Measurements from ENCODE around the gene CMSS1.

The CMSS1 gene

DNA sequence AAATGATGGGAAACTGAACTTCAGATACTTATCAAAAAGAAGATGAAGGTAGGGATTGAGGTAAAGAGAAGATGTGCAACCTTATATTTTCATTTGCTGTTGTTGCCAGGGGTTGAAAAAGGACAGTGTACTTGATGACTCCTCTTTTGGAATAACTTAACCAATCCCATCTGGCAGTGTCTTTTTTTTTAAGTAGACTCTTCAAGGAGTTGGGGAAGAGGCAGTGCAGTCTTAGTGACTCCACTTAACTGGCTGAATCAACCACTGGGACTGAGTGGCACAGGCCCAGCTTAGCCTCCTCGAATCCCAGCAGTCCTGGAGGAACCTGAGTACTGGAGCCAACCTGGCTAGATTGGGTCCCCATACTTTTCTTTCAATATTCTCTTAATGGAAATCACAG, 323.9 kb downstream of the CMSS1 start:
- no peak for TF ChIP-seq ZNF565 (CRISPR knock-in tag; conservative IDR thresholded peaks at IDR 0.05; ENCODE audit: low read depth)
- TF ChIP-seq TCF4 (CRISPR knock-in tag; IDR thresholded peaks at IDR 0.05; ENCODE audit: borderline replicate concordance) = no peak
- TF ChIP-seq, protein P1, sequence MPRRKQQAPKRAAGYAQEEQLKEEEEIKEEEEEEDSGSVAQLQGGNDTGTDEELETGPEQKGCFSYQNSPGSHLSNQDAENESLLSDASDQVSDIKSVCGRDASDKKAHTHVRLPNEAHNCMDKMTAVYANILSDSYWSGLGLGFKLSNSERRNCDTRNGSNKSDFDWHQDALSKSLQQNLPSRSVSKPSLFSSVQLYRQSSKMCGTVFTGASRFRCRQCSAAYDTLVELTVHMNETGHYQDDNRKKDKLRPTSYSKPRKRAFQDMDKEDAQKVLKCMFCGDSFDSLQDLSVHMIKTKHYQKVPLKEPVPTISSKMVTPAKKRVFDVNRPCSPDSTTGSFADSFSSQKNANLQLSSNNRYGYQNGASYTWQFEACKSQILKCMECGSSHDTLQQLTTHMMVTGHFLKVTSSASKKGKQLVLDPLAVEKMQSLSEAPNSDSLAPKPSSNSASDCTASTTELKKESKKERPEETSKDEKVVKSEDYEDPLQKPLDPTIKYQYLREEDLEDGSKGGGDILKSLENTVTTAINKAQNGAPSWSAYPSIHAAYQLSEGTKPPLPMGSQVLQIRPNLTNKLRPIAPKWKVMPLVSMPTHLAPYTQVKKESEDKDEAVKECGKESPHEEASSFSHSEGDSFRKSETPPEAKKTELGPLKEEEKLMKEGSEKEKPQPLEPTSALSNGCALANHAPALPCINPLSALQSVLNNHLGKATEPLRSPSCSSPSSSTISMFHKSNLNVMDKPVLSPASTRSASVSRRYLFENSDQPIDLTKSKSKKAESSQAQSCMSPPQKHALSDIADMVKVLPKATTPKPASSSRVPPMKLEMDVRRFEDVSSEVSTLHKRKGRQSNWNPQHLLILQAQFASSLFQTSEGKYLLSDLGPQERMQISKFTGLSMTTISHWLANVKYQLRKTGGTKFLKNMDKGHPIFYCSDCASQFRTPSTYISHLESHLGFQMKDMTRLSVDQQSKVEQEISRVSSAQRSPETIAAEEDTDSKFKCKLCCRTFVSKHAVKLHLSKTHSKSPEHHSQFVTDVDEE (CRISPR knock-in tag; IDR thresholded peaks at IDR 0.05) = no peak
- TF ChIP-seq ZFP3 (CRISPR knock-in tag; IDR thresholded peaks at IDR 0.05) = no peak
- TF ChIP-seq GLIS3 (CRISPR knock-in tag; IDR thresholded peaks at IDR 0.05) = no peak
- no peak for TF ChIP-seq ZNF8 (CRISPR knock-in tag; IDR thresholded peaks at IDR 0.05)
- TF ChIP-seq CSDC2 (CRISPR knock-in tag; IDR thresholded peaks at IDR 0.05) = no peak
- TF ChIP-seq OSR1 (CRISPR knock-in tag; IDR thresholded peaks at IDR 0.05) = no peak
- TF ChIP-seq, protein P2, sequence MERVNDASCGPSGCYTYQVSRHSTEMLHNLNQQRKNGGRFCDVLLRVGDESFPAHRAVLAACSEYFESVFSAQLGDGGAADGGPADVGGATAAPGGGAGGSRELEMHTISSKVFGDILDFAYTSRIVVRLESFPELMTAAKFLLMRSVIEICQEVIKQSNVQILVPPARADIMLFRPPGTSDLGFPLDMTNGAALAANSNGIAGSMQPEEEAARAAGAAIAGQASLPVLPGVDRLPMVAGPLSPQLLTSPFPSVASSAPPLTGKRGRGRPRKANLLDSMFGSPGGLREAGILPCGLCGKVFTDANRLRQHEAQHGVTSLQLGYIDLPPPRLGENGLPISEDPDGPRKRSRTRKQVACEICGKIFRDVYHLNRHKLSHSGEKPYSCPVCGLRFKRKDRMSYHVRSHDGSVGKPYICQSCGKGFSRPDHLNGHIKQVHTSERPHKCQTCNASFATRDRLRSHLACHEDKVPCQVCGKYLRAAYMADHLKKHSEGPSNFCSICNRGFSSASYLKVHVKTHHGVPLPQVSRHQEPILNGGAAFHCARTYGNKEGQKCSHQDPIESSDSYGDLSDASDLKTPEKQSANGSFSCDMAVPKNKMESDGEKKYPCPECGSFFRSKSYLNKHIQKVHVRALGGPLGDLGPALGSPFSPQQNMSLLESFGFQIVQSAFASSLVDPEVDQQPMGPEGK (CRISPR knock-in tag; IDR thresholded peaks at IDR 0.05; ENCODE audit: borderline replicate concordance) = no peak
- TF ChIP-seq ZNF70 (CRISPR knock-in tag; IDR thresholded peaks at IDR 0.05) = no peak
- no peak for TF ChIP-seq TOX (CRISPR knock-in tag; IDR thresholded peaks at IDR 0.05; ENCODE audit: borderline replicate concordance)
- no peak for ATAC-seq

GRCh38 chr3:100144255-100144866, 326.7 kb downstream of the CMSS1 start:
- TF ChIP-seq CSDC2 (CRISPR knock-in tag; IDR thresholded peaks at IDR 0.05) = no peak
- no peak for ATAC-seq

DNA sequence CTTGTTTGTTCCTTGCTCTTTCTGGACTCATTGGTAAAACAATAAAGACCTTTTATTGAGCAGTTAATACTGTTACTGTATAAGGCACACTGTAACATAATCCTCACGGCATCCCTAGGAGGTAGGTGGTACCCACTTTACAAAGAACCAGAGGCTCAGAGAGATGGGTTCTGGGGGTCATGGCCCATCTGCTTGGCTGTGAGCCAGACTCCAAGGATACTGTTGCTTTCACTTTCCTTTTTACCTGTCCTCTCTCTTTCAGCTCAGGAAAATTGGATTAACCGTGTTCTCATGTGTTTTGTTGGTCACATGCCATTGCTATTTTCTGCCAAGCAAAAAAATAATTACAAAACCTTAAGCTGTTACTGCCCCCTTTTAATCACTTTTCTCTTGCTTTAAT, 331.5 kb downstream of the CMSS1 start:
- TF ChIP-seq PPARA (CRISPR knock-in tag; IDR thresholded peaks at IDR 0.05; ENCODE audit: borderline replicate concordance) (no peak), TCF4 (CRISPR knock-in tag; IDR thresholded peaks at IDR 0.05; ENCODE audit: borderline replicate concordance) (no peak), ISL1 (CRISPR knock-in tag; IDR thresholded peaks at IDR 0.05) (no peak), BACH2 (CRISPR knock-in tag; IDR thresholded peaks at IDR 0.05; ENCODE audit: borderline replicate concordance) (no peak), GLIS3 (CRISPR knock-in tag; IDR thresholded peaks at IDR 0.05) (no peak), ZNF565 (CRISPR knock-in tag; conservative IDR thresholded peaks at IDR 0.05; ENCODE audit: low read depth) (no peak), SNAI2 (CRISPR knock-in tag; IDR thresholded peaks at IDR 0.05) (no peak), ESRRG (CRISPR knock-in tag; IDR thresholded peaks at IDR 0.05) (no peak), OSR1 (CRISPR knock-in tag; IDR thresholded peaks at IDR 0.05) (no peak)
- TF ChIP-seq, protein P1 (CRISPR knock-in tag; IDR thresholded peaks at IDR 0.05) = no peak
- ATAC-seq = no peak

DNA sequence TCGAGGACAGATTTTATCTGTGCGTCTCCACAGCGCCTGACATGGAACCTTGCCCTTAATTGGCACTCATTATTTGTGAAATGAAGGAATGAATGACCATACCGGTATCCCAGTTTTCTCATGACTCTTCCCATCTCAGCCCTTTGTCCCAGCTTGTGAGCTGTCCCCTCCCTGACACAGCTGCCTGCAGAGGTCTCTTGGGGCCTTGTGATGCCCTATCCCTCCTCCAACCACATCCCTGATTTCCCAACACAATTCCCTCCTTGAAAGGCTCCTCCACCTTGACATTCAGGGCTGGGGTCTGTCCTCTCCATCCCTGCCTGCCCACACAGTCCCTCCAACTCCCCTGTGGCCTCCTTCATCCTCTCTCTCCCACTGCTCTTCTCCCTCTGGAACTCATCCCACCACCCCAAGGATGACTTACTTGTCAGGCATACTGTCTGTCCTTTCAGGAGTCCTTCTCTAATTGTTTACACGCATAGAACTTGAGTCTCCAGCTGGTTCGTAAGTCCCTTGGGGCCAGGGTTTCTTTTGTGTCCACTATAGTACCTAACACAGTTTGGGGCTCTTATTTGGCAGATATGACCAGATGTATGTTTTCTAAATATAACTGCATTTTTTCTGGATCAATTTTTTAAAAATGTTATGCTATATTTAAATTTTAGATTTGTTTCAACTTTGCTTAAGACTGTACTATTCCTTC, 332.2 kb downstream of the CMSS1 start:
- TF ChIP-seq ZNF70 (CRISPR knock-in tag; IDR thresholded peaks at IDR 0.05) = no peak
- no peak for TF ChIP-seq ZFP3 (CRISPR knock-in tag; IDR thresholded peaks at IDR 0.05)
- TF ChIP-seq GLIS3 (CRISPR knock-in tag; IDR thresholded peaks at IDR 0.05) = no peak
- TF ChIP-seq, protein P2 (CRISPR knock-in tag; IDR thresholded peaks at IDR 0.05; ENCODE audit: borderline replicate concordance) = no peak
- TF ChIP-seq CSDC2 (CRISPR knock-in tag; IDR thresholded peaks at IDR 0.05) = no peak
- TF ChIP-seq ISL1 (CRISPR knock-in tag; IDR thresholded peaks at IDR 0.05) = no peak
- TF ChIP-seq RARB (CRISPR knock-in tag; IDR thresholded peaks at IDR 0.05) = no peak
- TF ChIP-seq ESRRG (CRISPR knock-in tag; IDR thresholded peaks at IDR 0.05) = no peak
- TF ChIP-seq ZFP30 (CRISPR knock-in tag; IDR thresholded peaks at IDR 0.05) = no peak
- no peak for TF ChIP-seq CSRNP3 (CRISPR knock-in tag; IDR thresholded peaks at IDR 0.05)
- no peak for ATAC-seq

Measured in SK-N-SH treated with all-trans-retinoic acid at 6 μM for 48 hours (cell line).